SK-N-SH (cell line): ENCODE data around the gene LARGE2. TPM values are rescaled to one million over a fixed set of nuclear protein-coding genes. Genes with fewer than 3 reads are reported as not detected.

Source experiments
- CTCF ChIA-PET: fragments of 300-600, 350-600 bp; formaldehyde crosslinking; extraction: SDS; loops from one replicate; lab custom pipeline; 2021; lab: Yijun Ruan, JAX
- POLR2A ChIA-PET: fragments of 350-600 bp; sonication (Branson Sonifier 250); formaldehyde crosslinking; extraction: SDS; loops from one replicate; lab custom pipeline; 2020; ENCODE audit warnings: antibody characterized with exemption, inconsistent platforms; lab: Yijun Ruan, JAX
- DNase-seq: peaks from one replicate; pipeline ENCODE4 v3.0.0; 2012
- H2AFZ ChIP-seq: fragments of 200-600 bp; sonication (generic); 2 replicates; pipeline ENCODE4 v1.8.1; 2016; ENCODE audit warnings: antibody characterized with exemption, mild to moderate bottlenecking, low read depth
- H3F3A ChIP-seq: fragments of 200-600 bp; sonication (generic); replicated peaks from 2 replicates; pipeline ENCODE3; 2016; ENCODE audit warnings: antibody characterized with exemption, mild to moderate bottlenecking; ENCODE audit not compliant: insufficient read depth
- H3K27ac ChIP-seq, 2 experiments: fragments of 200-500 bp in 1 of 2; fragments of 200-600 bp in 1 of 2; sonication (Bioruptor generic) in 1 of 2; sonication (generic), shearing (Covaris generic) in 1 of 2; 2 replicates each; pipeline versions ENCODE4 v1.5.1 to v1.6.1; 2014 to 2016; ENCODE audit warnings: low read depth in 2 of 2, inconsistent platforms in 1 of 2, low read length in 1 of 2, mild to moderate bottlenecking in 1 of 2, mixed read lengths in 1 of 2
- H3K27me3 ChIP-seq: fragments of 200-600 bp; sonication (generic), shearing (Covaris generic); 2 replicates; pipeline ENCODE4 v1.6.1; 2016; ENCODE audit warnings: mixed run types; ENCODE audit not compliant: insufficient read depth
- H3K36me3 ChIP-seq, 2 experiments: fragments of 200-500 bp in 1 of 2; fragments of 200-600 bp in 1 of 2; sonication (Bioruptor generic) in 1 of 2; sonication (generic) in 1 of 2; replicated peaks in 1 of 2; 2 replicates each; pipeline versions ENCODE3 to v1.5.1; 2014 to 2016; ENCODE audit warnings: low read length in 1 of 2, mild to moderate bottlenecking in 1 of 2; ENCODE audit not compliant: insufficient read depth in 2 of 2, control insufficient read depth in 1 of 2
- H3K4me1 ChIP-seq, 2 experiments: fragments of 200-500 bp in 1 of 2; fragments of 200-600 bp in 1 of 2; sonication (Bioruptor generic) in 1 of 2; sonication (generic), shearing (Covaris generic) in 1 of 2; 2 replicates each; pipeline versions ENCODE4 v1.5.1 to v1.6.1; 2014 to 2016; ENCODE audit warnings: low read depth in 1 of 2, low read length in 1 of 2, mixed run types in 1 of 2; ENCODE audit not compliant: insufficient read depth in 2 of 2, control insufficient read depth in 1 of 2
- H3K4me2 ChIP-seq: fragments of 200-600 bp; sonication (generic), shearing (Covaris generic); 2 replicates; pipeline ENCODE4 v1.6.1; 2017; ENCODE audit warnings: mixed run types
- H3K4me3 ChIP-seq, 2 experiments: fragments of 200-500 bp in 1 of 2; fragments of 200-600 bp in 1 of 2; sonication (Bioruptor generic) in 1 of 2; sonication (generic), shearing (Covaris generic) in 1 of 2; 2 replicates each; pipeline versions ENCODE4 v1.5.1 to v1.8.1; 2014 to 2016; ENCODE audit warnings: low read depth in 2 of 2, inconsistent platforms in 1 of 2, low read length in 1 of 2, mild to moderate bottlenecking in 1 of 2, mixed read lengths in 1 of 2, moderate library complexity in 1 of 2
- H3K79me2 ChIP-seq: fragments of 200-600 bp; sonication (generic); 2 replicates; pipeline ENCODE4 v1.8.1; 2017; ENCODE audit warnings: mild to moderate bottlenecking; ENCODE audit not compliant: insufficient read depth
- H3K9ac ChIP-seq: fragments of 200-600 bp; sonication (generic); 2 replicates; pipeline ENCODE4 v1.6.1; 2017; ENCODE audit warnings: mixed run types
- H3K9me2 ChIP-seq: fragments of 200-600 bp; sonication (generic); 2 replicates; pipeline ENCODE4 v1.6.1; 2017; ENCODE audit warnings: mixed run types
- H3K9me3 ChIP-seq: fragments of 200-600 bp; sonication (generic); 2 replicates; pipeline ENCODE4 v1.6.1; 2017; ENCODE audit warnings: mixed run types, mild to moderate bottlenecking, moderate library complexity
- H4K20me1 ChIP-seq: fragments of 200-600 bp; sonication (generic); 2 replicates; pipeline ENCODE4 v1.6.1; 2017; ENCODE audit warnings: mild to moderate bottlenecking, mixed run types; ENCODE audit not compliant: insufficient read depth
- CHD2 ChIP-seq: fragments of 150-350 bp; IDR thresholded peaks from 2 replicates; pipeline ENCODE4 v1.6.1; 2018; ENCODE audit warnings: low read length; ENCODE audit not compliant: partially characterized antibody
- EP300 ChIP-seq, 2 experiments: IDR thresholded peaks; 2 replicates each; pipeline versions ENCODE4 v1.4.0 to v1.6.1; 2012; ENCODE audit warnings: borderline replicate concordance in 1 of 2, low read depth in 1 of 2, low read length in 1 of 2
- FOSL2 ChIP-seq: IDR thresholded peaks from 2 replicates; pipeline ENCODE4 v1.4.0; 2012; ENCODE audit warnings: low read depth, mild to moderate bottlenecking, moderate library complexity, borderline replicate concordance
- JUND ChIP-seq: IDR thresholded peaks from 2 replicates; pipeline ENCODE4 v1.4.0; 2012
- MXI1 ChIP-seq: IDR thresholded peaks from 2 replicates; pipeline ENCODE4 v1.6.1; 2012; ENCODE audit warnings: mild to moderate bottlenecking, low read depth, low read length, improper control_type of control experiment
- RXRA ChIP-seq: IDR thresholded peaks from 2 replicates; pipeline ENCODE4 v1.4.0; 2012; ENCODE audit warnings: low read depth, mild to moderate bottlenecking, borderline replicate concordance
- SIN3A ChIP-seq: IDR thresholded peaks from 2 replicates; pipeline ENCODE4 v1.6.1; 2012; ENCODE audit warnings: low read depth, mild to moderate bottlenecking, low read length, moderate library complexity, borderline replicate concordance
- SMC3 ChIP-seq: IDR thresholded peaks from 2 replicates; pipeline ENCODE4 v1.6.1; 2012; ENCODE audit warnings: low read depth, low read length, improper control_type of control experiment
- TAF1 ChIP-seq: IDR thresholded peaks from 2 replicates; pipeline ENCODE4 v1.6.1; 2012; ENCODE audit warnings: low read depth, mild to moderate bottlenecking, low read length, moderate library complexity, borderline replicate concordance
- WGBS: methylation state at CpG from one replicate; pipeline ENCODE4 v1.1.6; 2017; ENCODE audit warnings: low lambda C conversion rate; 5-methylcytosine and 5-hydroxymethylcytosine counted together
- polyA plus RNA-seq, 3 experiments: library from polyadenylated mRNA; depleted of rRNA; stranded (reverse); fragments of >200 nt; gene quantifications; 2 replicates each; pipeline ENCODE4 v1.2.3, GENCODE V29; 2012
- TF ChIP-seq, protein P1 (sequence below): fragments of 150-350 bp; IDR thresholded peaks from 2 replicates; pipeline ENCODE4 v1.6.1; 2016; ENCODE audit warnings: mild to moderate bottlenecking, low read depth, low read length
- TF ChIP-seq, protein P2 (sequence below): fragments of 150-350 bp; IDR thresholded peaks from 2 replicates; pipeline ENCODE4 v1.6.1; 2017; ENCODE audit warnings: antibody characterized with exemption, low read length, low read depth, borderline replicate concordance
- TF ChIP-seq, protein P3 (sequence below): IDR thresholded peaks from 2 replicates; pipeline ENCODE4 v1.4.0; 2012; ENCODE audit warnings: low read depth, borderline replicate concordance
- TF ChIP-seq, protein P4 (sequence below): IDR thresholded peaks from 2 replicates; pipeline ENCODE4 v1.6.1; 2012; ENCODE audit warnings: mild to moderate bottlenecking, low read depth, low read length, moderate library complexity
- TF ChIP-seq, protein P5 (sequence below): IDR thresholded peaks from 2 replicates; pipeline ENCODE4; 2012
- TF ChIP-seq, protein P6 (sequence below): fragments of 200-600 bp; sonication (generic); IDR thresholded peaks from 2 replicates; pipeline ENCODE4 v1.6.1; 2017; ENCODE audit warnings: antibody characterized with exemption, mild to moderate bottlenecking, moderate library complexity

LARGE2 gene
- polyA plus RNA-seq, 1 of the 3 experiments (the other 2 are of a cell fraction) = 2.4 TPM

DNA sequence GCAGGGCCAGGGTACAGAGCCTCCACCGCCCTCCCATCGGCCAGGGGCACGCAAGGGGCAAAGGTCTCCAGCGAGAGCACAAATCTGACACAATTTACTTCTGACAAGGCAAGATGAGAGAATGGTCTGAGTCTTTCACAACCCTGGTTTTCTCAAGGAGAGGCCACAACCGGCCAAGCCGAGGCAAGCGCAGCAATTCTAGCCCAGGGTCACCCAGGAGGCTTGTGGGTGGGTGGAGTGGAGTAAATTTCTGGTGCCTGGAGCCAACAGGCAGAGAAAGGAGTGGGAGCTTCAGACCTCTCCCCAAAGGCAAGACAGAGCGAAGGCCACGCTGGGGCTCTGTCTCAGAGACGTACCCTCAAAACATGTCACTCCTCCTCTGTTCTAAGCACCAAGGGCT is 9.3 kb downstream of the LARGE2 start:
- WGBS = 100% methylated on average over 10 of the region's 10 CpGs
- Histone ChIP-seq H3K9me2 (no peaks in the 10 kb centered on the region), H2AFZ (no peak overlapping the region), H3K79me2 (no peaks in the 10 kb centered on the region), H3K4me3 (no peak overlapping the region), H3K9me3 (no peaks in the 10 kb centered on the region), H3K4me1 (peaks cover 0 to 5% of the 10 kb centered on the region in 2 experiments; a peak in 1 of 4 replicates), H3F3A (no peaks in the 10 kb centered on the region), H3K27ac (no peak overlapping the region), H3K4me2 (no peak overlapping the region), H3K27me3 (no peaks in the 10 kb centered on the region), H3K36me3 (peaks cover 14 to 37% of the 10 kb centered on the region in 2 experiments), H3K9ac (no peak overlapping the region), H4K20me1 (no peaks in the 10 kb centered on the region)
- no peak for DNase-seq
- TF ChIP-seq JUND (no peak), FOSL2 (no peak), MXI1 (no peak)
- TF ChIP-seq, protein P1, sequence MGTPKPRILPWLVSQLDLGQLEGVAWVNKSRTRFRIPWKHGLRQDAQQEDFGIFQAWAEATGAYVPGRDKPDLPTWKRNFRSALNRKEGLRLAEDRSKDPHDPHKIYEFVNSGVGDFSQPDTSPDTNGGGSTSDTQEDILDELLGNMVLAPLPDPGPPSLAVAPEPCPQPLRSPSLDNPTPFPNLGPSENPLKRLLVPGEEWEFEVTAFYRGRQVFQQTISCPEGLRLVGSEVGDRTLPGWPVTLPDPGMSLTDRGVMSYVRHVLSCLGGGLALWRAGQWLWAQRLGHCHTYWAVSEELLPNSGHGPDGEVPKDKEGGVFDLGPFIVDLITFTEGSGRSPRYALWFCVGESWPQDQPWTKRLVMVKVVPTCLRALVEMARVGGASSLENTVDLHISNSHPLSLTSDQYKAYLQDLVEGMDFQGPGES = no peak
- CTCF ChIA-PET = interaction anchor here (1.3 kb wide), 1 partner anchor 58 kb away, joined by 5 read pairs; no protein-coding TSS in a partner anchor
- POLR2A ChIA-PET = no interaction called here

DNA sequence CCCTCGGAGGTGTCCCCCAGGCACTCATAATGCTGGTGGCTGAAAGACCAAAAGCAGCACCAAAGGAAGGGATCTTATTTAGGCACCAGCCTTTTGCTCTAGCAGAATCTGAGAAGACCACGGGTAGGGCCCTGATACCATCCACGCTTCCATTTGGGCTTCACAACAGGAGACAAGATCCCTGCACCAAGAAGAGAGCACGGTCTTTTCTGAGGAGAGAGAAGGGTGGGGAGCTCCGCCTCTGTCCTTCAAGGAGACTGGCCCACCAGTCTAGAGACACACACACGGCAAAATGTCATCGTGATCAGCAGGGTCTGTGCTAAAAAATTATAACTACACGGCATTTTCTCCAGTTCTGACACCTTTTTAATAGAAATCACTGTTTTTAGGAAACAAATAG is 9.8 kb downstream of the LARGE2 start:
- no peaks in the 10 kb centered on the region for H3K79me2 ChIP-seq
- H3K9me3 ChIP-seq = no peaks in the 10 kb centered on the region
- POLR2A ChIA-PET = no interaction called here
- no peaks in the 10 kb centered on the region for H3F3A ChIP-seq
- no peak overlapping the region for H3K27ac ChIP-seq
- no peak overlapping the region for H2AFZ ChIP-seq
- no peak overlapping the region for H3K4me2 ChIP-seq
- no peak overlapping the region for H3K4me3 ChIP-seq
- CTCF ChIA-PET = interaction anchor here (0.6 to 1.3 kb wide), 3 partner anchors 59 to 74 kb away, joined by 3 to 5 read pairs (median 5); no protein-coding TSS in a partner anchor
- no peaks in the 10 kb centered on the region for H3K9me2 ChIP-seq
- peaks cover 0 to 5% of the 10 kb centered on the region in 2 experiments; a peak in 1 of 4 replicates for H3K4me1 ChIP-seq
- WGBS = 93% methylated on average over 8 of the region's 8 CpGs
- H3K9ac ChIP-seq = no peak overlapping the region
- no peaks in the 10 kb centered on the region for H3K27me3 ChIP-seq
- peaks cover 14 to 42% of the 10 kb centered on the region in 2 experiments for H3K36me3 ChIP-seq
- H4K20me1 ChIP-seq = no peaks in the 10 kb centered on the region
- no peak for DNase-seq
- TF ChIP-seq, protein P2, sequence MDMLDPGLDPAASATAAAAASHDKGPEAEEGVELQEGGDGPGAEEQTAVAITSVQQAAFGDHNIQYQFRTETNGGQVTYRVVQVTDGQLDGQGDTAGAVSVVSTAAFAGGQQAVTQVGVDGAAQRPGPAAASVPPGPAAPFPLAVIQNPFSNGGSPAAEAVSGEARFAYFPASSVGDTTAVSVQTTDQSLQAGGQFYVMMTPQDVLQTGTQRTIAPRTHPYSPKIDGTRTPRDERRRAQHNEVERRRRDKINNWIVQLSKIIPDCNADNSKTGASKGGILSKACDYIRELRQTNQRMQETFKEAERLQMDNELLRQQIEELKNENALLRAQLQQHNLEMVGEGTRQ = no peak
- TF ChIP-seq RXRA = no peak
- TF ChIP-seq TAF1 = no peak
- no peak for TF ChIP-seq SIN3A
- TF ChIP-seq, protein P3, sequence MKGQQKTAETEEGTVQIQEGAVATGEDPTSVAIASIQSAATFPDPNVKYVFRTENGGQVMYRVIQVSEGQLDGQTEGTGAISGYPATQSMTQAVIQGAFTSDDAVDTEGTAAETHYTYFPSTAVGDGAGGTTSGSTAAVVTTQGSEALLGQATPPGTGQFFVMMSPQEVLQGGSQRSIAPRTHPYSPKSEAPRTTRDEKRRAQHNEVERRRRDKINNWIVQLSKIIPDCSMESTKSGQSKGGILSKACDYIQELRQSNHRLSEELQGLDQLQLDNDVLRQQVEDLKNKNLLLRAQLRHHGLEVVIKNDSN = no peak
- TF ChIP-seq, protein P4, sequence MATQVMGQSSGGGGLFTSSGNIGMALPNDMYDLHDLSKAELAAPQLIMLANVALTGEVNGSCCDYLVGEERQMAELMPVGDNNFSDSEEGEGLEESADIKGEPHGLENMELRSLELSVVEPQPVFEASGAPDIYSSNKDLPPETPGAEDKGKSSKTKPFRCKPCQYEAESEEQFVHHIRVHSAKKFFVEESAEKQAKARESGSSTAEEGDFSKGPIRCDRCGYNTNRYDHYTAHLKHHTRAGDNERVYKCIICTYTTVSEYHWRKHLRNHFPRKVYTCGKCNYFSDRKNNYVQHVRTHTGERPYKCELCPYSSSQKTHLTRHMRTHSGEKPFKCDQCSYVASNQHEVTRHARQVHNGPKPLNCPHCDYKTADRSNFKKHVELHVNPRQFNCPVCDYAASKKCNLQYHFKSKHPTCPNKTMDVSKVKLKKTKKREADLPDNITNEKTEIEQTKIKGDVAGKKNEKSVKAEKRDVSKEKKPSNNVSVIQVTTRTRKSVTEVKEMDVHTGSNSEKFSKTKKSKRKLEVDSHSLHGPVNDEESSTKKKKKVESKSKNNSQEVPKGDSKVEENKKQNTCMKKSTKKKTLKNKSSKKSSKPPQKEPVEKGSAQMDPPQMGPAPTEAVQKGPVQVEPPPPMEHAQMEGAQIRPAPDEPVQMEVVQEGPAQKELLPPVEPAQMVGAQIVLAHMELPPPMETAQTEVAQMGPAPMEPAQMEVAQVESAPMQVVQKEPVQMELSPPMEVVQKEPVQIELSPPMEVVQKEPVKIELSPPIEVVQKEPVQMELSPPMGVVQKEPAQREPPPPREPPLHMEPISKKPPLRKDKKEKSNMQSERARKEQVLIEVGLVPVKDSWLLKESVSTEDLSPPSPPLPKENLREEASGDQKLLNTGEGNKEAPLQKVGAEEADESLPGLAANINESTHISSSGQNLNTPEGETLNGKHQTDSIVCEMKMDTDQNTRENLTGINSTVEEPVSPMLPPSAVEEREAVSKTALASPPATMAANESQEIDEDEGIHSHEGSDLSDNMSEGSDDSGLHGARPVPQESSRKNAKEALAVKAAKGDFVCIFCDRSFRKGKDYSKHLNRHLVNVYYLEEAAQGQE = no peak
- no peak for TF ChIP-seq MXI1
- no peak for TF ChIP-seq CHD2
- TF ChIP-seq, protein P5, sequence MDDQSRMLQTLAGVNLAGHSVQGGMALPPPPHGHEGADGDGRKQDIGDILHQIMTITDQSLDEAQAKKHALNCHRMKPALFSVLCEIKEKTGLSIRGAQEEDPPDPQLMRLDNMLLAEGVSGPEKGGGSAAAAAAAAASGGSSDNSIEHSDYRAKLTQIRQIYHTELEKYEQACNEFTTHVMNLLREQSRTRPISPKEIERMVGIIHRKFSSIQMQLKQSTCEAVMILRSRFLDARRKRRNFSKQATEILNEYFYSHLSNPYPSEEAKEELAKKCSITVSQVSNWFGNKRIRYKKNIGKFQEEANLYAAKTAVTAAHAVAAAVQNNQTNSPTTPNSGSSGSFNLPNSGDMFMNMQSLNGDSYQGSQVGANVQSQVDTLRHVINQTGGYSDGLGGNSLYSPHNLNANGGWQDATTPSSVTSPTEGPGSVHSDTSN = no peak
- TF ChIP-seq EP300 (IDR thresholded peaks at IDR 0.05; ENCODE audit: borderline replicate concordance in 1 of 2, low read depth in 1 of 2, low read length in 1 of 2) = no peak
- TF ChIP-seq SMC3 = no peak
- TF ChIP-seq, protein P1 = no peak
- TF ChIP-seq, protein P6, sequence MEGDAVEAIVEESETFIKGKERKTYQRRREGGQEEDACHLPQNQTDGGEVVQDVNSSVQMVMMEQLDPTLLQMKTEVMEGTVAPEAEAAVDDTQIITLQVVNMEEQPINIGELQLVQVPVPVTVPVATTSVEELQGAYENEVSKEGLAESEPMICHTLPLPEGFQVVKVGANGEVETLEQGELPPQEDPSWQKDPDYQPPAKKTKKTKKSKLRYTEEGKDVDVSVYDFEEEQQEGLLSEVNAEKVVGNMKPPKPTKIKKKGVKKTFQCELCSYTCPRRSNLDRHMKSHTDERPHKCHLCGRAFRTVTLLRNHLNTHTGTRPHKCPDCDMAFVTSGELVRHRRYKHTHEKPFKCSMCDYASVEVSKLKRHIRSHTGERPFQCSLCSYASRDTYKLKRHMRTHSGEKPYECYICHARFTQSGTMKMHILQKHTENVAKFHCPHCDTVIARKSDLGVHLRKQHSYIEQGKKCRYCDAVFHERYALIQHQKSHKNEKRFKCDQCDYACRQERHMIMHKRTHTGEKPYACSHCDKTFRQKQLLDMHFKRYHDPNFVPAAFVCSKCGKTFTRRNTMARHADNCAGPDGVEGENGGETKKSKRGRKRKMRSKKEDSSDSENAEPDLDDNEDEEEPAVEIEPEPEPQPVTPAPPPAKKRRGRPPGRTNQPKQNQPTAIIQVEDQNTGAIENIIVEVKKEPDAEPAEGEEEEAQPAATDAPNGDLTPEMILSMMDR = no peak
